ENCODE results near the gene KLK14. TPM values are rescaled to one million over a fixed set of nuclear protein-coding genes. Genes with fewer than 3 reads are reported as not detected.

The KLK14 gene
- total and polyA plus RNA-seq, 2 of the 8 experiments (the other 6 are each of a cell fraction or from before 2014, with no cell fraction given): 0.09 to 1.2 TPM

DNA sequence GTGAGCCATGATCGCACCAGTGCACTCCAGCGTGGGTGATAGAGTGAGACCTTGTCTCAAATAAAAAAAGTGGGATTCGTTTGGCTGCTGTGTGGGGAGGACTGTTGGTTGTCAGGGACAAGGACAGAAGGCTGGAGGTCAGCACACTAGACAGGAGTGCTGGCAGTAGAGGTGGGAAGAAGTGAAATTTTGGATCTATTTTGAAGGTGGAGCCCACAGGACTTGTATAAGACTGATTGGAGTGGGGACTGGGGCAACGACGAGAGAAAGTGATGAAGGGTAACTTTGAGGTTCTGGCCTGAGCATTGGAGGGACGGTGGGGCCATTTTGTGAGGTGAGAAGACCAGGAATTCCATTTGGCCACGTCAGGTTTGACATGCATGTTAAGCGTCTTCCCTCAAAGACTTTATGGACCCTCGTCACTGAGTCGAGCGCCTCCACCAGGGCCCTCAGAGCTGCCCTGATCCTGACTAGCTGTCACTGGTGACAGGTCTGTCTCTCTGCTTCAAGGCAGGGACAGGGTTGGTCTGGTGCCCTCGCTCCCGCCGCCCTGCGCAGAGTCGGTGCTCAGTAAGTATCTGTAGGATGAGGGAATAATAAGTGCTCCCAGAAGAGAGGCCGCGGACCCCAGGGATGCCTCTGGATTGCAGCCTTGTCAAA lies 24.8 kb upstream of the KLK14 start:
- FAIRE-seq: no peak
- no peak overlapping the region for H2AFZ ChIP-seq (ENCODE audit: low read length)
- 33% methylated on average over 18 of the region's 18 CpGs; no CpG with 5 or more reads in 1 of the 2 experiments for WGBS, 2 experiments (ENCODE audit: extremely low coverage in 1 of 2, insufficient coverage in 1 of 2, insufficient read length in 1 of 2, insufficient replicate concordance in 2 of 2, low coverage in 1 of 2, low lambda C conversion rate in 2 of 2, missing lambda C conversion rate in 1 of 2)
- no peak overlapping the region for H3K23ac ChIP-seq (ENCODE audit: insufficient read length)
- no peak overlapping the region for H4K5ac ChIP-seq (ENCODE audit: insufficient read length, low read depth, low read length)
- H4K91ac ChIP-seq (replicated peaks; ENCODE audit: insufficient read length, low read length): no peak overlapping the region
- peak overlapping the region in 1 of 4 experiments; percentile 28; a peak in 2 of 7 replicates for H3K9ac ChIP-seq (replicated peaks in 1 of 4; ENCODE audit: extremely low read depth in 1 of 4, low read depth in 3 of 4, low read length in 3 of 4)
- H3K18ac ChIP-seq (ENCODE audit: extremely low read depth, low read length): no peak overlapping the region
- H3K27ac ChIP-seq (ENCODE audit: low read depth, low read length): no peak overlapping the region
- TF ChIP-seq PHF8 (conservative IDR thresholded peaks at IDR 0.05; ENCODE audit: low read depth, low read length) (no peak), SAP30 (IDR thresholded peaks at IDR 0.05; ENCODE audit: insufficient read depth, insufficient replicate concordance, low read length) (peak; percentile 90), SIN3A (conservative IDR thresholded peaks at IDR 0.05 in 1 of 2, IDR thresholded peaks at IDR 0.05 in 1 of 2; ENCODE audit: low read depth in 1 of 2, low read length in 2 of 2) (0 out of 4 replicates have a peak, but pooled peaks of 1 of the 2 experiments have one; percentile 24), RNF2 (IDR thresholded peaks at IDR 0.05; ENCODE audit: borderline replicate concordance, low read depth, low read length, missing control alignments, poor library complexity, severe bottlenecking) (no peak)
- no peak overlapping the region for H2BK5ac ChIP-seq (ENCODE audit: low read depth, low read length)
- H4K20me1 ChIP-seq (replicated peaks in 1 of 2; ENCODE audit: control insufficient read depth in 1 of 2, insufficient read depth in 2 of 2, low read length in 2 of 2): peaks cover 2 to 6% of the 10 kb centered on the region in 2 experiments
- no peak overlapping the region for H3K56ac ChIP-seq (replicated peaks; ENCODE audit: insufficient read length, low read depth, low read length)
- no peak overlapping the region for H2BK12ac ChIP-seq (ENCODE audit: low read depth, low read length)
- no peak overlapping the region for H2BK15ac ChIP-seq (ENCODE audit: low read length)
- no peak overlapping the region for H3K4ac ChIP-seq (replicated peaks; ENCODE audit: insufficient read length, low read depth, low read length)
- H3K4me1 ChIP-seq (replicated peaks in 1 of 4; ENCODE audit: control insufficient read depth in 3 of 4, insufficient read depth in 4 of 4, low read length in 3 of 4): peaks cover 0 to 6% (median 0%) of the 10 kb centered on the region in 4 experiments; a peak in 3 of 7 replicates
- H3K27me3 ChIP-seq (replicated peaks in 1 of 4; ENCODE audit: control insufficient read depth in 3 of 4, extremely low read depth in 1 of 4, insufficient read depth in 3 of 4, low read length in 3 of 4): peaks cover 0 to 8% (median 0%) of the 10 kb centered on the region in 4 experiments; a peak in 3 of 7 replicates
- no peaks in the 10 kb centered on the region for H3K79me2 ChIP-seq (ENCODE audit: control insufficient read depth in 1 of 2, insufficient read depth in 2 of 2, low read length in 2 of 2)
- H2BK120ac ChIP-seq (replicated peaks; ENCODE audit: low read depth, low read length): no peak overlapping the region
- CTCF ChIA-PET (ENCODE audit: partially characterized antibody): interaction anchor here (1.0 kb wide), 1 partner anchor 11 kb away, joined by 3 read pairs; no protein-coding TSS in a partner anchor
- H3K4me3 ChIP-seq (ENCODE audit: extremely low read depth in 1 of 4, insufficient read depth in 2 of 4, low read depth in 3 of 4, low read length in 4 of 4): peak overlapping the region; percentile 69 to 92 (median 81)
- H3K36me3 ChIP-seq (ENCODE audit: control insufficient read depth in 2 of 4, insufficient read depth in 4 of 4, low read length in 3 of 4): peaks cover 0 to 7% (median 1%) of the 10 kb centered on the region in 4 experiments; a peak in 4 of 8 replicates
- no peak for DNase-seq (ENCODE audit: low read depth in 1 of 2, low spot score in 2 of 2)
- H2BK20ac ChIP-seq (ENCODE audit: low read length): no peak overlapping the region
- peaks cover 4% of the 10 kb centered on the region for H3K79me1 ChIP-seq (ENCODE audit: low read depth, low read length)
- POLR2A ChIA-PET (ENCODE audit: partially characterized antibody): interaction anchor here (0.7 kb wide), 1 partner anchor 312 kb away, joined by 3 read pairs; no protein-coding TSS in a partner anchor
- no peak overlapping the region for H4K8ac ChIP-seq (ENCODE audit: extremely low read depth, insufficient read depth, low read length)
- peaks cover 11% of the 10 kb centered on the region for H3K23me2 ChIP-seq (ENCODE audit: low read depth, low read length)
- H3K4me2 ChIP-seq (ENCODE audit: insufficient read depth in 1 of 2, low read depth in 2 of 2, low read length in 2 of 2): peak overlapping the region; percentile 88 to 89
- H3K14ac ChIP-seq (ENCODE audit: insufficient read length): no peak overlapping the region
- H3K9me3 ChIP-seq (ENCODE audit: insufficient read depth in 2 of 2, low read depth in 1 of 2, low read length in 1 of 2): no peaks in the 10 kb centered on the region
- H2AK5ac ChIP-seq (ENCODE audit: low read depth, low read length): no peak overlapping the region
